ENCODE results near the gene FASTK. TPM values are rescaled to one million over a fixed set of nuclear protein-coding genes. Genes with fewer than 3 reads are reported as not detected.
A peak's percentile ranks its signal among the peaks of the same experiment; 100 is the strongest.

Gene FASTK
- total RNA-seq, 1 experiment from 2014 or later: 86.4 TPM

GRCh38 chr7:151060416-151061212 lies 20.0 kb downstream of the FASTK start:
- Histone ChIP-seq H3K9ac (ENCODE audit: low read length) (peak overlapping the region; percentile 91), H3K4me3 (replicated peaks in 1 of 2; ENCODE audit: low read depth in 1 of 2, low read length in 2 of 2) (peak overlapping the region; percentile 81 to 90), H3K27me3 (ENCODE audit: insufficient read depth, low read length) (no peaks in the 10 kb centered on the region), H3K27ac (ENCODE audit: low read depth, low read length) (peak overlapping the region; percentile 87), H4K20me1 (ENCODE audit: insufficient read depth) (no peaks in the 10 kb centered on the region), H2AFZ (ENCODE audit: low read depth, low read length, poor library complexity, severe bottlenecking) (no peak overlapping the region), H3K36me3 (ENCODE audit: control insufficient read depth in 1 of 2, insufficient read depth in 2 of 2, low read length in 2 of 2) (peaks cover 7 to 17% of the 10 kb centered on the region in 2 experiments), H3K4me1 (ENCODE audit: control insufficient read depth in 1 of 2, insufficient read depth in 2 of 2, low read length in 2 of 2) (peaks cover 28 to 52% of the 10 kb centered on the region in 2 experiments), H3K79me2 (ENCODE audit: insufficient read depth, low read length) (peaks cover 56% of the 10 kb centered on the region), H3K9me3 (ENCODE audit: control insufficient read depth in 1 of 2, insufficient read depth in 1 of 2, low read depth in 1 of 2, low read length in 2 of 2) (no peaks in the 10 kb centered on the region), H3K9me2 (ENCODE audit: insufficient read depth) (no peaks in the 10 kb centered on the region), H3K4me2 (ENCODE audit: low read length) (peak overlapping the region; percentile 95)
- DNase-seq (ENCODE audit: low read depth, low spot score): no peak
- peak; percentile 34 for ATAC-seq
- BruUV-seq (replicated peaks): TSS peak; percentile 9
- CTCF ChIA-PET: interaction anchor here (0.6 to 1.0 kb wide), 5 partner anchors 20 to 162 kb away, joined by 3 to 4 read pairs (median 3); partner anchors contain the start of gene FASTK
- intact Hi-C loops (cut with micrococcal nuclease): no loop called here
- peak in 2 of 3 experiments; percentile 22 to 31; a peak in 4 of 6 replicates for TF ChIP-seq CTCF (IDR thresholded peaks at IDR 0.05 in 2 of 3, conservative IDR thresholded peaks at IDR 0.05 in 1 of 3; ENCODE audit: borderline replicate concordance in 1 of 3, insufficient read depth in 1 of 3, low read depth in 2 of 3, low read length in 2 of 3)
- peak; percentile 50 for TF ChIP-seq POLR2AphosphoS5 (IDR thresholded peaks at IDR 0.05; ENCODE audit: low read depth, low read length)
- TF ChIP-seq MAX (IDR thresholded peaks at IDR 0.05): no peak
- RAD21 ChIA-PET (ENCODE audit: low non-redundant PET in 1 of 2, low total read pairs in 2 of 2, uncharacterized antibody in 2 of 2, unreplicated experiment in 2 of 2): interaction anchor here (0.7 to 1.3 kb wide), 4 partner anchors 16 to 51 kb away, joined by 3 read pairs; no protein-coding TSS in a partner anchor
- POLR2A ChIA-PET: interaction anchor here (0.6 to 1.5 kb wide), 8 partner anchors 16 to 55 kb away, joined by 3 to 13 read pairs (median 4); partner anchors contain the start of genes ABCB8, FASTK and TMUB1

- DNase-seq (ENCODE audit: low read depth, low spot score): no peak
- H3K27ac ChIP-seq (ENCODE audit: low read depth, low read length): peak overlapping the region; percentile 87
- H2AFZ ChIP-seq (ENCODE audit: low read depth, low read length, poor library complexity, severe bottlenecking): no peak overlapping the region
Measured at GRCh38 chr7:151060113-151060415, 20.5 kb downstream of the FASTK start.

More at GRCh38 chr7:151060113-151060415, 20.5 kb downstream of the FASTK start:
- intact Hi-C loops (cut with micrococcal nuclease): no loop called here
- no peaks in the 10 kb centered on the region for H3K9me3 ChIP-seq (ENCODE audit: control insufficient read depth in 1 of 2, insufficient read depth in 1 of 2, low read depth in 1 of 2, low read length in 2 of 2)
- TF ChIP-seq CTCF (IDR thresholded peaks at IDR 0.05 in 2 of 3, conservative IDR thresholded peaks at IDR 0.05 in 1 of 3; ENCODE audit: borderline replicate concordance in 1 of 3, insufficient read depth in 1 of 3, low read depth in 2 of 3, low read length in 2 of 3): 0 out of 6 replicates have a peak, but pooled peaks of 1 of the 3 experiments have one; percentile 4
- no peak for TF ChIP-seq EZH2 (IDR thresholded peaks at IDR 0.05)
- H3K9me2 ChIP-seq (ENCODE audit: insufficient read depth): no peaks in the 10 kb centered on the region
- no peak for ATAC-seq
- H3K27me3 ChIP-seq (ENCODE audit: insufficient read depth, low read length): no peaks in the 10 kb centered on the region
- peak overlapping the region; percentile 95 for H3K4me2 ChIP-seq (ENCODE audit: low read length)
- H3K9ac ChIP-seq (ENCODE audit: low read length): peak overlapping the region; percentile 91
- CTCF ChIA-PET: interaction anchor here (1.0 kb wide), 1 partner anchor 50 kb away, joined by 3 read pairs; no protein-coding TSS in a partner anchor
- RAD21 ChIA-PET (ENCODE audit: low non-redundant PET in 1 of 2, low total read pairs in 2 of 2, uncharacterized antibody in 2 of 2, unreplicated experiment in 2 of 2): interaction anchor here in 1 of 2 experiments (1.0 kb wide), 1 partner anchor 51 kb away, joined by 3 read pairs; no protein-coding TSS in a partner anchor
- no peaks in the 10 kb centered on the region for H4K20me1 ChIP-seq (ENCODE audit: insufficient read depth)
- peaks cover 1 to 11% of the 10 kb centered on the region in 2 experiments for H3K36me3 ChIP-seq (ENCODE audit: control insufficient read depth in 1 of 2, insufficient read depth in 2 of 2, low read length in 2 of 2)
- POLR2A ChIA-PET: interaction anchor here (1.4 to 1.5 kb wide), 2 partner anchors 21 to 32 kb away, joined by 4 to 13 read pairs; partner anchors contain the start of genes ABCB8 and FASTK
- H3K4me3 ChIP-seq (replicated peaks in 1 of 2; ENCODE audit: low read depth in 1 of 2, low read length in 2 of 2): peak overlapping the region; percentile 81 to 90
- peaks cover 28 to 52% of the 10 kb centered on the region in 2 experiments for H3K4me1 ChIP-seq (ENCODE audit: control insufficient read depth in 1 of 2, insufficient read depth in 2 of 2, low read length in 2 of 2)
- BruUV-seq (replicated peaks): no TSS peak
- peaks cover 51% of the 10 kb centered on the region for H3K79me2 ChIP-seq (ENCODE audit: insufficient read depth, low read length)

Measured in HCT116 (cell line).